RWPE2 (cell line): ENCODE measurements around the gene CLEC4D.
"Not testable (repeated sequence)": the region's sequence is repeated elsewhere in the genome, so short reads cannot be mapped to it uniquely, and the experiment has no call there.

Source experiments
- ATAC-seq: fragments of 200-7000 bp; cut with Tn5 transposase; 3 replicates; pipeline ENCODE4 v1.9.1; 2021; ENCODE audit warnings: low read depth
- DNase-seq: peaks from one replicate; pipeline ENCODE4 v3.0.0-alpha.2; 2020; ENCODE audit warnings: low spot score
- H3K27ac ChIP-seq: fragments of 450-650 bp; 2 replicates; pipeline ENCODE4 v1.5.1; 2017; ENCODE audit warnings: mild to moderate bottlenecking; ENCODE audit not compliant: poor library complexity, severe bottlenecking
- H3K27me3 ChIP-seq: fragments of 250-450 bp; sonication (Bioruptor Pico); 2 replicates; pipeline ENCODE4 v1.5.1; 2021; ENCODE audit warnings: mild to moderate bottlenecking, moderate library complexity; ENCODE audit not compliant: insufficient read depth, poor library complexity, severe bottlenecking
- H3K36me3 ChIP-seq: fragments of 250-450 bp; sonication (Bioruptor Pico); 2 replicates; pipeline ENCODE4 v1.5.1; 2020; ENCODE audit warnings: low read depth, mild to moderate bottlenecking, moderate library complexity
- H3K4me1 ChIP-seq: fragments of 250-450 bp; sonication (Bioruptor Pico); 2 replicates; pipeline ENCODE4 v1.5.1; 2021; ENCODE audit warnings: mild to moderate bottlenecking, moderate library complexity; ENCODE audit not compliant: insufficient read depth, poor library complexity, severe bottlenecking
- H3K4me3 ChIP-seq: fragments of 250-450 bp; sonication (Bioruptor Pico); 2 replicates; pipeline ENCODE4 v1.5.1; 2021; ENCODE audit warnings: mild to moderate bottlenecking, moderate library complexity; ENCODE audit not compliant: severe bottlenecking
- H3K9me3 ChIP-seq: fragments of 250-450 bp; sonication (Bioruptor Pico); 2 replicates; pipeline ENCODE4 v1.5.1; 2021; ENCODE audit warnings: mild to moderate bottlenecking, moderate library complexity; ENCODE audit not compliant: severe bottlenecking
- CTCF ChIP-seq: fragments of 450-650 bp; IDR thresholded peaks from one replicate; pipeline ENCODE4 v1.5.1; 2017; ENCODE audit warnings: mild to moderate bottlenecking, moderate library complexity; ENCODE audit not compliant: poor library complexity, severe bottlenecking

CLEC4D gene

GRCh38 chr12:8482571-8483061 is 30.7 kb upstream of the CLEC4D start:
- no peak for TF ChIP-seq CTCF
- DNase-seq (no peak), ATAC-seq (no peak)
- Histone ChIP-seq H3K36me3 (no peaks in the 10 kb centered on the region), H3K27me3 (no peaks in the 10 kb centered on the region), H3K9me3 (no peaks in the 10 kb centered on the region), H3K4me3 (no peak overlapping the region), H3K27ac (no peak overlapping the region), H3K4me1 (no peaks in the 10 kb centered on the region)

GRCh38 chr12:8483079-8483478 is 30.2 kb upstream of the CLEC4D start:
- ATAC-seq (no peak), DNase-seq (no peak)
- Histone ChIP-seq H3K9me3 (no peaks in the 10 kb centered on the region), H3K36me3 (no peaks in the 10 kb centered on the region), H3K4me1 (no peaks in the 10 kb centered on the region), H3K27me3 (no peaks in the 10 kb centered on the region), H3K4me3 (no peak overlapping the region), H3K27ac (no peak overlapping the region)
- no peak for TF ChIP-seq CTCF

- ATAC-seq (no peak), DNase-seq (no peak)
- no peak overlapping the region for H3K4me3 ChIP-seq
- no peak overlapping the region for H3K27ac ChIP-seq
- H3K9me3 ChIP-seq: no peaks in the 10 kb centered on the region
- H3K27me3 ChIP-seq: no peaks in the 10 kb centered on the region
- no peaks in the 10 kb centered on the region for H3K4me1 ChIP-seq
- TF ChIP-seq CTCF: no peak
- no peaks in the 10 kb centered on the region for H3K36me3 ChIP-seq
Measured at GRCh38 chr12:8491646-8492530, 21.4 kb upstream of the CLEC4D start.

GRCh38 chr12:8493084-8493483 is 20.2 kb upstream of the CLEC4D start:
- ATAC-seq (no peak), DNase-seq (no peak)
- H3K27ac ChIP-seq: no peak overlapping the region
- no peaks in the 10 kb centered on the region for H3K36me3 ChIP-seq
- H3K4me3 ChIP-seq: no peak overlapping the region
- no peaks in the 10 kb centered on the region for H3K27me3 ChIP-seq
- no peaks in the 10 kb centered on the region for H3K9me3 ChIP-seq
- no peaks in the 10 kb centered on the region for H3K4me1 ChIP-seq
- no peak for TF ChIP-seq CTCF

- not testable (repeated sequence) for DNase-seq, H3K27me3 ChIP-seq, H3K36me3 ChIP-seq, H3K27ac ChIP-seq, ATAC-seq, H3K4me1 ChIP-seq, H3K4me3 ChIP-seq, H3K9me3 ChIP-seq
Measured at GRCh38 chr12:8495671-8496070, 17.6 kb upstream of the CLEC4D start.

GRCh38 chr12:8496074-8496473 is 17.2 kb upstream of the CLEC4D start:
- not testable (repeated sequence) for H3K36me3 ChIP-seq, DNase-seq, H3K27me3 ChIP-seq, H3K9me3 ChIP-seq, H3K4me1 ChIP-seq, H3K4me3 ChIP-seq, ATAC-seq, H3K27ac ChIP-seq
